Chondrocyte (in vitro differentiated cells): ENCODE data around the gene MTUS2. TPM values are rescaled to one million over a fixed set of nuclear protein-coding genes. Genes with fewer than 3 reads are reported as not detected.

Experiments
- DNase-seq: peaks from one replicate; pipeline ENCODE4 v3.0.0; 2021; ENCODE audit warnings: mixed read lengths, low spot score
- H3K27ac Mint-ChIP-seq: one replicate; pipeline ENCODE4 v1.8.0; 2021; ENCODE audit warnings: mild to moderate bottlenecking, moderate library complexity, mixed read lengths; ENCODE audit not compliant: unreplicated experiment
- H3K27me3 Mint-ChIP-seq: 2 replicates; pipeline ENCODE4 v1.8.0; 2021; ENCODE audit warnings: low read depth, mixed read lengths
- H3K36me3 Mint-ChIP-seq: 2 replicates; pipeline ENCODE4 v1.8.0; 2021; ENCODE audit warnings: low read depth, mixed read lengths
- H3K4me1 Mint-ChIP-seq: 2 replicates; pipeline ENCODE4 v1.8.0; 2021; ENCODE audit warnings: low read depth, mild to moderate bottlenecking, mixed read lengths
- H3K4me3 Mint-ChIP-seq: one replicate; pipeline ENCODE4 v1.8.0; 2021; ENCODE audit warnings: mild to moderate bottlenecking, moderate library complexity, mixed read lengths; ENCODE audit not compliant: unreplicated experiment
- H3K9me3 Mint-ChIP-seq: 2 replicates; pipeline ENCODE4 v1.8.0; 2021; ENCODE audit warnings: low read depth, mixed read lengths
- total RNA-seq: library from RNA; stranded (reverse); gene quantifications from 3 replicates; pipeline ENCODE4 v1.2.1, GENCODE V29; 2021
- TF ChIP-seq, protein P1 (sequence below): fragments of 200-600 bp; sonication (generic); IDR thresholded peaks from 2 replicates; pipeline ENCODE4 v1.5.0; 2021; ENCODE audit warnings: antibody characterized with exemption, mild to moderate bottlenecking, moderate library complexity

MTUS2 gene
- total RNA-seq, 1 donor from 2014 or later = 1.2 TPM

DNA sequence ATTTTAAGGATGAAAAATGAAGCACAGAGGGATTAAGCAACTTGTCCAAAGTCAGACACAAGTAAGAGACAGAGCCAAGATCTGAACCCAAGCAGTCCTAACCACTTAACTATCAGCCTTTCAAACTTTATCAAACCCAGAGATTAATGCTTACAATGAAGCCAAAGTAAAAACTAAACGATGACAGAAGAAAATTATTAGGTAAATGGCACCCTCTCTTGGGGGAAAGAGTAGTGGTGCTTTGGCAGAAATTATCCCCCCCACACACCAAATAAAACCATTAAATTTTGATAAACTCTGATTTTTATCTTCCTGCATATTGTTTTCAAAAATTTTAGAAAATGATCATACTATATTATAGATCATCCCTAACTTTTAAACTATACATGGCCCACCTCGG is 446.1 kb downstream of the MTUS2 start:
- DNase-seq = no peak
- Mint-ChIP-seq H3K4me1 (no peaks in the 10 kb centered on the region), H3K36me3 (no peaks in the 10 kb centered on the region), H3K9me3 (peaks cover 12% of the 10 kb centered on the region), H3K4me3 (no peak overlapping the region), H3K27me3 (peaks cover 10% of the 10 kb centered on the region), H3K27ac (no peak overlapping the region)
- TF ChIP-seq, protein P1, sequence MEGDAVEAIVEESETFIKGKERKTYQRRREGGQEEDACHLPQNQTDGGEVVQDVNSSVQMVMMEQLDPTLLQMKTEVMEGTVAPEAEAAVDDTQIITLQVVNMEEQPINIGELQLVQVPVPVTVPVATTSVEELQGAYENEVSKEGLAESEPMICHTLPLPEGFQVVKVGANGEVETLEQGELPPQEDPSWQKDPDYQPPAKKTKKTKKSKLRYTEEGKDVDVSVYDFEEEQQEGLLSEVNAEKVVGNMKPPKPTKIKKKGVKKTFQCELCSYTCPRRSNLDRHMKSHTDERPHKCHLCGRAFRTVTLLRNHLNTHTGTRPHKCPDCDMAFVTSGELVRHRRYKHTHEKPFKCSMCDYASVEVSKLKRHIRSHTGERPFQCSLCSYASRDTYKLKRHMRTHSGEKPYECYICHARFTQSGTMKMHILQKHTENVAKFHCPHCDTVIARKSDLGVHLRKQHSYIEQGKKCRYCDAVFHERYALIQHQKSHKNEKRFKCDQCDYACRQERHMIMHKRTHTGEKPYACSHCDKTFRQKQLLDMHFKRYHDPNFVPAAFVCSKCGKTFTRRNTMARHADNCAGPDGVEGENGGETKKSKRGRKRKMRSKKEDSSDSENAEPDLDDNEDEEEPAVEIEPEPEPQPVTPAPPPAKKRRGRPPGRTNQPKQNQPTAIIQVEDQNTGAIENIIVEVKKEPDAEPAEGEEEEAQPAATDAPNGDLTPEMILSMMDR = no peak

DNA sequence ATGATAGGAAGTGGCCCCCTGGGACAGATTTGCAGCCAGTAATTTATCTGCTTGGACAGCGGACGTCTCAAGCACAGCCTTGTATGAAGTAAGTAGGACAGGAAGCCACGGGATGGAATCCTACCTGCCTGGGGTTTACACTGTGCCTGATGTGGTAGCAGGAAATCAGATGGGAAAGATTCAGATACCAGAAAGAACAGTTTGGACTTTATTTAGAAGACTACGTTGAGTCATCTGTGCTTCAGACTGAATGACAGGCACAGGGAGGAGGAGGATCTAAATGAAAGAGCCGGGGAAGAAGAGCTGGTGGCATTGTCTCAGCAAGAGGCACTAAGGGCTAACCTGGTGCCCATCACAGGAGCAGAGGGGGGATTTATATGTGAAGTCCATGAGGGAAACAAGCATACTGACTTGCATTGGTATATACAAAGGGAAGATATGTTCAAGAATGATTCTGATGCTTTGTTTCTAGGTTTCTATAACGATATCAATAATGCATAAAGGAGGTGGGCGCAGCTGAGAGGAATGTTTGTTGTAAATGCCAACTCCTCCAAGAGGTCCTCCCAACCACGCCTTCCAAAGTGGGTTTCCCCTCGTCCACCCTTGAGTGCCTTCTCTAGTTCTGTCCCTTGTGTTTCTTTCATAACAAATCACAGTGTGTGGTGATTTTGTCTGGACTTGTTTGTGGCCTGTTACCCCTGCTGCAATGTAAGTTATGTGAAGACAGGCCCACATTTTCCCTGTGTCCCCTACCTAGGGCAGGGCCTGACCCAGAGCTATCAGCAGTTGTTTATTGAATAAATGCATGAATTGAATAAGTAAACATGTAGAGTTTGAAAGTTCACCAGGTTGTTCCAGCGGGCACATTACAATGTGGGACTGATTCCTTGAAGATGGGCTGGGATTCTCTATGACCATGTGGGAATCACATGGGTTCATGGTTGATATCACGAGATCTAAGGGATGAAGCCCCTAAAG is 446.9 kb downstream of the MTUS2 start:
- Mint-ChIP-seq H3K27me3 (peaks cover 13% of the 10 kb centered on the region), H3K4me1 (no peaks in the 10 kb centered on the region), H3K9me3 (peaks cover 12% of the 10 kb centered on the region), H3K36me3 (no peaks in the 10 kb centered on the region), H3K27ac (no peak overlapping the region), H3K4me3 (no peak overlapping the region)
- TF ChIP-seq, protein P1 = no peak
- no peak for DNase-seq

DNA sequence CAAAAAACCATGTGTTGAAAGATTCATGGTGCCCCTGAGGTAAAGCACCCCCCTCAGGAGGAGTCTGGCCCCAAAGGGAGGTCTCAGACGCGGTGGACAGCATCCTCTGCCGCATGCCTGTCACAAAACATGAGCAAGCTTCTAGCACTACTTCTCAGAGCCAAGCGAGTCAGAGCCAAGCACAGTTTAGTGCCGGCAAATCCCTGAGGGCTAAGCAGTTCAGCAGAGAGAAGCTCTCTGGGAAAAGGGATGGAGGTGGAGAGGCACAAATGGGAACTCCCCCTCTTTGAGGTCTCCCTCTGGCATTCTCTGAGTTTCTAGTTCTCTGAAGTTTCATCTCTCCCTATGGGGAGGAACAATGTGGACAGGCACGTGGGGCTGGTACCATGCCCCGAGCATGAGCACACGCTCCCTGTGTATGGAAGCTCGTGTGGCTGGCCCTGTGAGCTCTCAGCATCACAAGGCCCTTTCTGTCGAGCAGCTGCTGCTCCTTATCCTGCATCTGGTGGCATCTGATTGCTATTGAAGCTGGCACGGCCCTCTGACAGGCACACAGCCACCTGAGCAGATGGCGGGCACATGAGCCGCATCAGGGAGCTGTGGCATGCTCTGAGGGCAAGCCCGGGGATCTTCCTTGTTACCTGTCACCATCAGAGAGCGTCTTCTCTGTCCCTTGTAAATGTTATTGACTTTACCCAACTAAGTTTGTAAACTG is 450.3 kb downstream of the MTUS2 start:
- no peak overlapping the region for H3K4me3 Mint-ChIP-seq
- H3K27ac Mint-ChIP-seq = no peak overlapping the region
- TF ChIP-seq, protein P1 = no peak
- no peaks in the 10 kb centered on the region for H3K4me1 Mint-ChIP-seq
- H3K36me3 Mint-ChIP-seq = no peaks in the 10 kb centered on the region
- peaks cover 15% of the 10 kb centered on the region for H3K27me3 Mint-ChIP-seq
- peaks cover under 1% of the 10 kb centered on the region for H3K9me3 Mint-ChIP-seq
- no peak for DNase-seq

DNA sequence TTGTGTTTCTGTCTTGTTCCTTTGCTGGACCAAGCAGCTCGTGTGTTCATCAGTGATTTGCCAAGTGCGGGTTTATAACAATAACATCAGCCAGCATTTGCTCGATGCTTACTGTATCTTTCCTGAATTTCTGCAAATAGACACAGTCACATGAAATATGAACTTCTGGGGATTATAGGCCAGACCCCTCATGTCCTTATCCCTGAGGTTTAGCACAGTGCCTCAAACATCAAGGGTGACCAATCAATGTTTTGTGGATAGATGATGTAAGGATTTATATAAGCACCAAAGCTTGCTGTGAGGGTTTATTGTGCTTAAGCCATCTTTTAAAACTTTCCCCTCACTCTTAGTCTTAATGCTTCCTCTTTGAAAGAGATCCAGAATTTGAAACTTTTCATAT is 451.5 kb downstream of the MTUS2 start:
- H3K9me3 Mint-ChIP-seq = peaks cover 5% of the 10 kb centered on the region
- no peak for DNase-seq
- no peaks in the 10 kb centered on the region for H3K36me3 Mint-ChIP-seq
- H3K27me3 Mint-ChIP-seq = peaks cover 18% of the 10 kb centered on the region
- no peaks in the 10 kb centered on the region for H3K4me1 Mint-ChIP-seq
- H3K27ac Mint-ChIP-seq = no peak overlapping the region
- H3K4me3 Mint-ChIP-seq = no peak overlapping the region
- TF ChIP-seq, protein P1 = no peak
